ENCODE data around the gene LYVE1. TPM values are rescaled to one million over a fixed set of nuclear protein-coding genes. Genes with fewer than 3 reads are reported as not detected.

Gene LYVE1
- total and polyA plus RNA-seq, 7 donors = 5.2 to 37.0 (median 17.4) TPM

- H3K4me1 ChIP-seq = peaks cover 15% of the 10 kb centered on the region
- no peak for TF ChIP-seq CTCF (IDR thresholded peaks at IDR 0.05)
- no peak overlapping the region for H3K4me3 ChIP-seq
- H3K9me3 ChIP-seq = no peaks in the 10 kb centered on the region
- no peaks in the 10 kb centered on the region for H3K36me3 ChIP-seq (ENCODE audit: insufficient read depth in 1 of 2, low read depth in 1 of 2)
- no peak overlapping the region for H3K27ac ChIP-seq
- H3K27me3 ChIP-seq (ENCODE audit: insufficient read depth in 3 of 3, low read length in 2 of 3) = no peaks in the 10 kb centered on the region
- 19 to 25% (median 22%) methylated on average over 3 of the region's 3 CpGs for WGBS, 3 donors
- intact Hi-C loops (cut with DNase I) = no loop called here
- no peak for ATAC-seq
- no peak for DNase-seq
These were observed 15.6 kb upstream of the LYVE1 start for GRCh38 chr11:10584071-10584501.

- no peaks in the 10 kb centered on the region for H3K36me3 ChIP-seq (ENCODE audit: insufficient read depth in 1 of 2, low read depth in 1 of 2)
- 70 to 77% (median 77%) methylated on average over 4 of the region's 4 CpGs for WGBS, 3 donors
- H3K4me1 ChIP-seq = peaks cover 11% of the 10 kb centered on the region
- no peaks in the 10 kb centered on the region for H3K27me3 ChIP-seq (ENCODE audit: insufficient read depth in 3 of 3, low read length in 2 of 3)
- no peak for TF ChIP-seq CTCF (IDR thresholded peaks at IDR 0.05)
- H3K4me3 ChIP-seq = no peak overlapping the region
- DNase-seq (peak; percentile 36 to 59), ATAC-seq (peak in 3 of 4 donors; percentile 45 to 64 (median 51))
- no peak overlapping the region for H3K27ac ChIP-seq
- intact Hi-C loops (cut with DNase I) = no loop called here
- H3K9me3 ChIP-seq = no peaks in the 10 kb centered on the region
These were observed 13.1 kb upstream of the LYVE1 start for GRCh38 chr11:10581481-10582019.

GRCh38 chr11:10580623-10581022 is 12.2 kb upstream of the LYVE1 start:
- intact Hi-C loops (cut with DNase I) = no loop called here
- peaks cover 10% of the 10 kb centered on the region for H3K4me1 ChIP-seq
- no peak for DNase-seq
- H3K27ac ChIP-seq = no peak overlapping the region
- H3K4me3 ChIP-seq = no peak overlapping the region
- ATAC-seq = no peak
- H3K9me3 ChIP-seq = no peaks in the 10 kb centered on the region
- no peak for TF ChIP-seq CTCF (IDR thresholded peaks at IDR 0.05)
- no peaks in the 10 kb centered on the region for H3K27me3 ChIP-seq (ENCODE audit: insufficient read depth in 3 of 3, low read length in 2 of 3)
- no peaks in the 10 kb centered on the region for H3K36me3 ChIP-seq (ENCODE audit: insufficient read depth in 1 of 2, low read depth in 1 of 2)
- 81 to 88% (median 84%) methylated on average over 4 of the region's 4 CpGs for WGBS, 3 donors

GRCh38 chr11:10579700-10580099 is 11.2 kb upstream of the LYVE1 start:
- Histone ChIP-seq H3K27ac (no peak overlapping the region), H3K9me3 (no peaks in the 10 kb centered on the region), H3K4me1 (peaks cover 13% of the 10 kb centered on the region), H3K27me3 (ENCODE audit: insufficient read depth in 3 of 3, low read length in 2 of 3) (no peaks in the 10 kb centered on the region), H3K4me3 (no peak overlapping the region), H3K36me3 (ENCODE audit: insufficient read depth in 1 of 2, low read depth in 1 of 2) (no peaks in the 10 kb centered on the region)
- DNase-seq = no peak
- no peak for TF ChIP-seq CTCF (IDR thresholded peaks at IDR 0.05)
- 93 to 99% (median 94%) methylated on average over 3 of the region's 3 CpGs for WGBS, 3 donors
- no peak for ATAC-seq
- intact Hi-C loops (cut with DNase I) = no loop called here

- Histone ChIP-seq H3K36me3 (ENCODE audit: insufficient read depth in 1 of 2, low read depth in 1 of 2) (no peaks in the 10 kb centered on the region), H3K27me3 (ENCODE audit: insufficient read depth in 3 of 3, low read length in 2 of 3) (no peaks in the 10 kb centered on the region), H3K4me3 (no peak overlapping the region), H3K4me1 (peaks cover 27% of the 10 kb centered on the region), H3K9me3 (no peaks in the 10 kb centered on the region), H3K27ac (no peak overlapping the region)
- no peak for TF ChIP-seq CTCF (IDR thresholded peaks at IDR 0.05)
- no peak for DNase-seq
- WGBS, 3 donors = 51 to 86% (median 53%) methylated on average over 4 of the region's 4 CpGs
- intact Hi-C loops (cut with DNase I) = no loop called here
- ATAC-seq = peak; percentile 28 to 75 (median 70)
These were observed 7.6 kb upstream of the LYVE1 start for GRCh38 chr11:10576035-10576398.
